GM19463 (cell line): Measurements from ENCODE around the gene OSBP2.
"Not testable (repeated sequence)": the region's sequence is repeated elsewhere in the genome, so short reads cannot be mapped to it uniquely, and the experiment has no call there.

ENCODE experiments used
- ATAC-seq: cut with Tn5 transposase; IDR thresholded peaks from one replicate; pipeline ENCODE4 v1.9.1; 2021; ENCODE audit warnings: mild to moderate bottlenecking, moderate library complexity; ENCODE audit not compliant: unreplicated experiment

OSBP2 gene

GRCh38 chr22:30754521-30754920, 59.8 kb downstream of the OSBP2 start:
- ATAC-seq, result no peak

DNA sequence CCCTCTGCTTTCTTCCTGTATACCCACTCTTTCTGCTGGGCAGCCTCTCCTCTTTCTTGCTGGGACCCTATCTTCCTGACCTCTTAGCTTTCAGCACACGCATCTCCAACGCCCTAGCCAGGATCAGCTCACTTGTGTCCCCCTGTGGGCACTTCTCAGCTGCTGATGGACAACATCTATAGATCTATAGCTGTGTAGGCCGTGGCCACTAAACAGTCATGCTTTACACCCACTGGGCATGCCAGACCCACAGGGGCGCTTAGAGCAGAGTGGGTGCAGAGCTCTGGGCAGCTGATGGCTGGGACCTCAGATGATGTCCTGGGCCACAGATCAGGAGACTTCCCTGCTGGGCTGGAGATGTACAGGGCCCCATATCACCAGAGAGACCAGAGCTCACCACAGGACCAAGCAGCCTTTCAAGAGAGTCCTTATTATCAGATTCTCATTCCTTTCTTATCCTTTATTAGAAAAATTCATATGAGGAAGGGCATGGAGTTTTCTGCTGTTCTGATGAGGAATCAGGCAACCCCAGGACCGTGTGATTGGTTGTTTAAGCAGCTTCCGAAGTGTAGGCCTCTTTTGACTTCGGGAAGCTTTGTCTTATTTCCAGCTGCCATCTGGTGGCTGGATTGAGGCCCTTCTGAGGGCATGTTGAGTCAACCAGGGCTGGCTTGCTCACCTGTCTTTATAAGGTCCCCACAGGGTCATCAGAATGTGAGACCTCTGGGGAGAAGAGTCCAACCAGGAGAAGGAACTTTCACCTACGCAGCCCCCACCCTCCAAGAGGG, 60.5 kb downstream of the OSBP2 start:
- no peak for ATAC-seq

DNA sequence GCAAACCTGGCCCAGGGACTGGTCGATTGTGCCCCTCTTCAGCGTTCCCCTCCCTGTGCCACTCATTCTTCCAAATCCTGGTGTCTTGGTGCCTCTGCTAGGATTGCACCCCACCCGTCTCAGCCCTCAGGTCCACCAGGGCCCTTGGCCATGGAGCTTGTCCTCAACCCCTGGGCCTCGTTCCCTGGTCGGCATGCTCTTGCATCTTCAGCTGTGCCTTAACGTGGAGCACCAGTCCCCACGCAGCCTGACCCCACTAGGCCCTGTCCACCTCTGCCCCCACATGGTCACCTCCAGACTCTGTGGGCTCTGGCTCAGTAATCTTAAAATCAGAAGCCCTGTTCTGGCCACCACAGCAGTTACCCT, 61.1 kb downstream of the OSBP2 start:
- no peak for ATAC-seq

DNA sequence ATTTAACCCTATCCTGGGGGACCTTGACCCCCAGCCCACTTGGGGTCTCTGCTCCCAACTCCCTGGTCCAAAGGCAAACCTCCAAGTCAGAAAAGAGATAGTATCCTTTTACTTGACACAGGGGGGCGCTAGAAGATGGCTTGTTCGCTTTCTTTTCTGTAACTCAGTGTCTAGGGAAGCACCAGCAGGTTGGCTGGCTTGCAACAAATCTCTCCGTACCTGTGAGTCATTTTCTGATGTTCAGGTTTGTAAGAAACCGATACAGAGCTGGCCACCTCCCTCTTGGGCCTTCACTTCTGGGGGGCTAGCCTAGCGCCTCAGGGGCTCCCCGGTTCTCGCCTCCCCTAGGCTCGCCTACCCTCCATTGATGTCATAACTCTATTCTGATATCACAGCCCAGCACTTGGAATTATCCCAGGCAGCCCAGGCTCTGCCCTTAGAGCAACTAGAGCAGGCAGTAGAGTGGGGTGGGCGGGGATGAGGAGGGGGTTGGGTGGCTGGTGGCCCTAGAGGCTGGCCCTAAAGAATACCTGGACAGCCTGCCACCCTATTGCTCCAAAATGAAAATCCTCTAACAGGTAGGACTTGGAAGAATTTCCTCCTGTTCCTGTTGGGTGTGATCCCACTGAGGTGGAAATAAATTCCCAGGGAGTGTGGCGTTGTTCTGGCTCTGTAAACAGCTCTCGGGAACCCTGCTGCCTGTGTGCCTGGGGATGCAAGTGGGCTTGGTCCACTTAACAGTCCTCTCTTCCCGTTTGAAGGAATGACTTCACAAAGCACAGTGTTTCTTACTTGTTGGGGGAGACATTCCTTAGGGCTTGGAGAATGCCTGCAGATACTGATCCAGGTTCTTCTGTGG, 69.4 kb downstream of the OSBP2 start:
- no peak for ATAC-seq

DNA sequence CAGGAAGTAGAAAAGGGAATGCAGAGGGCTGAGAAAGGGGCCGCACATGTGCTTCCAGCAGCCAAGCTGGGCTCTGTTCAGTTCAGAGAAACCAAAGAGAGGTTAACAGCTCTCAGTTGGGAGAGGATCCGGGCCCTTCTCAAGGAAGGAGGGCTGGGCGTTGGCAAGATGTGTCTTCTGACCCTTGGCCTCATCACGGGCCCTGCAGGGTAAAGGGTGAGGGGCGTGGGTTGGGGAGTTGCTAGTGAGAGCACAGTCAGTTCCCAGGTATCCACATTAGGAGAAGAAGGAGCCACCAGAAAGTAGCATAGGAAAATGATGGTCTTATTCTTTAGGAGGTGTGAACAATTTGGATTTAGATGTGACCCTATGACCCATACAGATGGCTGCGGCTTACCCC, 73.0 kb downstream of the OSBP2 start:
- ATAC-seq, result no peak

DNA sequence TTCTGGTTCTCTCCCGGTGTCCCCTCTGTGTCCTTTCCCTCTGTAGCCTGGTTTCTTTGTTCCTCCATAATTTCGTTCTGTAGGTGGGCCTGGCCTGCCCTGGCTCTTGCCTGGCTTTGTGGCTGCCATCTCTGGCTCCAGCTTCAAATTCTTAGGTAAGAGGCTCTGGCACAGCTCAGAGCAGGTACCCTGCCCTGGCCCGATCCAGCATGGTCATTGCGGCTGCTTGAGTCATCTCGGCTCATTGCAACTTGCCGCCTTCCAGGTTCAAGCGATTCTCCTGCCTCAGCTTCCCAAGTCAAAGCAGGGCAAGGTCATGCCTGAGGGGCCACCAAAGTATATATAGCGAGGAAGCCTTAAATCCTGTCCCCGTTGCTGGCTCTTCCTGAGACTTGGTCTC, 76.0 kb downstream of the OSBP2 start:
- no peak for ATAC-seq

DNA sequence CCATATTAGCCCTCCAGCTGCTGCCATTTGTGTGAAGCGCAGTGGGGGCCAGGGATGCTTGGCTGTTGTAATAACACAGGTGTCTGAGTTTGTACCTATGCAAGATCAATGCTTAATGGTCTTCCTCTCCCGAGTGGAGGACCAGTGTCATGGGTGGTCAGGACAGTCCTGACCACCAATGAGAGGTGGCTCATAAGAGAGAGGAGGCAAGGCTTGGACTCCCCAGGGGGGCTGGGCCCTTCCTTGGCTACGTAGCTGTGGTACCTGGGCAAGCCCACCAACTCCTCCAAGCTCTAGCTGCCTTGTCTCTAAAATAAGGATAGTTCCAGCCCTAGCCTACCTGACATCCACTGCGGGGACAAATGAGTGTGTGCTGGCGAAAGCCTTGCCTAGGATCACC, 79.2 kb downstream of the OSBP2 start:
- ATAC-seq, result no peak

DNA sequence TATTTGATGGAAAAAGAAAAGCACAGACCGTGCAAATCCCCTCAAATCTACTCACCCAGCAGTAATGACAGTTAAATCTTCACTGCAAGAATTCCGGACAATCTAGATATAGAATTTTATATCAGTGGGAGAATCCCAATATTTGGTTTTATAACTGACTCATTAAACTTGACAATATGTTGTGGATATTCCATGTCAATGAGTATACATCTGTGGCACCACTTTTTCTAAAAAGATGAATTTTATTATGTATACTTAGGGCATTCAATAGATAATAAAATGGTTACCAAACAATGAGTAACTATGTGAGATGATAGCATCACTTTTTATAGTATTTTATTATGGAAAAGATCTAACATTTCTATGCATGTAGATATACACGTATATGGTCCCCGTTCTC, 79.9 kb downstream of the OSBP2 start:
- ATAC-seq, result no peak

GRCh38 chr22:30776476-30776875, 81.8 kb downstream of the OSBP2 start:
- no peak for ATAC-seq

DNA sequence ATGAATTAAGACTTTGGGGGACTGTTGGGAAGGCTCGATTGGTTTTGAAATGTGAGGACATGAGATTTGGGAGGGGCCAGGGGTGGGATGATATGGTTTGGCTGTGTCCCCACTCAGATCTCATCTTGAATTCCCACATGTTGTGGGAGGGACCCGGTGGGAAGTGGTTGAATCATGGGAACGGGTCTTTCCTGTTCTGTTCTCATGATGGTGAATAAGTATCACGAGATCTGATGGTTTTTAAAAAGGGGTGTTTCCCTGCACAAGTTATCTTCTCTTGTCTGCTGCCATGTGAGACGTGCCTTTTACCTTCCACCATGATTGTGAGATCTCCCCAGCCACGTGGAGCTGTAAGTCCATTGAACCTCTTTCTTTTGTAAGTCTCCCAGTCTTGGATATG, 82.5 kb downstream of the OSBP2 start:
- not testable (repeated sequence) for ATAC-seq

GRCh38 chr22:30777587-30777986, 82.9 kb downstream of the OSBP2 start:
- no peak for ATAC-seq

GRCh38 chr22:30778261-30778660, 83.6 kb downstream of the OSBP2 start:
- ATAC-seq, result no peak

GRCh38 chr22:30780026-30780425, 85.4 kb downstream of the OSBP2 start:
- ATAC-seq, result no peak

- ATAC-seq, result no peak
Measured at GRCh38 chr22:30781271-30781875, 86.7 kb downstream of the OSBP2 start.

- ATAC-seq, result no peak
Measured at GRCh38 chr22:30782613-30783012, 87.9 kb downstream of the OSBP2 start.

GRCh38 chr22:30783021-30783420, 88.3 kb downstream of the OSBP2 start:
- no peak for ATAC-seq

DNA sequence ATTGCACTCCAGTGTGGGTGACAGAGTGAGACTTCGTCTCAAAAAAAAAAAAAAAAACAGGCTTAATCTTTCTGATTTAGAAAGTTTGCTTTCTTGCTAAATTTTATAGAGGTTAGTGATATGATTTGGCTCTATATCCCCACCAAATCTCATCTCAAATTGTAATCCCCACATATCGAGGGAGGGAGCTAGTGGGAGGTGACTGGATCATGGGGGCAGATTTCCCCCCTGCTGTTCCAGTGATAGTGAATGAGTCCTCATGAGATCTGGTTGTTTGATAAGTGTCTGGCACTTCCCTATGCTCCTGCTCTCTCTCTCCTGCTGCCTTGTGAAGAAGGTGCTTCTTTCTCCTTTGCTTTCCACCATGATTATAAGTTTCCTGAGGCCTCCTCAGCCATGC, 90.9 kb downstream of the OSBP2 start:
- no peak for ATAC-seq

GRCh38 chr22:30790366-30790765, 95.7 kb downstream of the OSBP2 start:
- no peak for ATAC-seq

DNA sequence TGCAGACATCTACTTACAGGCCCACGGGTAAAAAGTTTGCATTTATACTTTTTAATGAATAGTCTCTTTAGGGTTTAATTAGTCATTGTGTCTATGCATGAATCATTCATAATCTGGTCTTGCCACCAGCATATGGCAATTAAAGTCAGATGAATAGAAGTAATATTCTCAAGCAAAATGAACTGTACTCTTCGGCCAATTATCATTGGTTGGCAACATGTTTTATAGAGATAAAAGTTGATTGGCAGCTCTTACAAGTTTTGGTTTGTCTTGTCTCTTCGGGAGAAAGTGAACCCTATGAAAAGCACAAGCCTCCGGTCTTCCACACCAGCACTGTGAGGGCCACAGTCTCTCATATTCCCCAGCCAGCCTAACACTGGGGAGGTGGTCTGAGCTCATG, 97.8 kb downstream of the OSBP2 start:
- no peak for ATAC-seq

- ATAC-seq, result no peak
Measured at GRCh38 chr22:30795118-30795517, 100.4 kb downstream of the OSBP2 start.

GRCh38 chr22:30801695-30802094, 107.0 kb downstream of the OSBP2 start:
- ATAC-seq, result no peak
